ENCODE results near the gene LCN12.

LCN12 gene

GRCh38 chr9:136951541-136952320 lies at the start of gene LCN12:
Gene LCN12, plus strand, starts transcription at chr9:136952273. Its CDS starts 55 bp downstream, at chr9:136952328.
- no peak for DNase-seq

GRCh38 chr9:136903041-136903554 lies 49.0 kb upstream of the LCN12 start:
- no peak for DNase-seq

- no peak for DNase-seq
Measured at GRCh38 chr9:136906266-136906665, 45.8 kb upstream of the LCN12 start.

GRCh38 chr9:136907011-136907914 lies 44.8 kb upstream of the LCN12 start:
- no peak for DNase-seq

- no peak for DNase-seq
Measured at GRCh38 chr9:136910197-136910900, 41.7 kb upstream of the LCN12 start.

GRCh38 chr9:136910901-136911245 lies 41.2 kb upstream of the LCN12 start:
- no peak for DNase-seq

- no peak for DNase-seq
Measured at GRCh38 chr9:136913701-136914438, 38.2 kb upstream of the LCN12 start.

GRCh38 chr9:136915632-136916329 lies 36.3 kb upstream of the LCN12 start:
- no peak for DNase-seq

GRCh38 chr9:136916330-136917184 lies 35.5 kb upstream of the LCN12 start:
- no peak for DNase-seq

- DNase-seq: no peak
Measured at GRCh38 chr9:136917902-136918301, 34.2 kb upstream of the LCN12 start.

GRCh38 chr9:136920069-136920468 lies 32.0 kb upstream of the LCN12 start:
- no peak for DNase-seq

GRCh38 chr9:136920734-136921231 lies 31.3 kb upstream of the LCN12 start:
- DNase-seq: no peak

GRCh38 chr9:136921307-136921706 lies 30.8 kb upstream of the LCN12 start:
- DNase-seq: no peak

GRCh38 chr9:136921718-136922117 lies 30.4 kb upstream of the LCN12 start:
- DNase-seq: no peak

- no peak for DNase-seq
Measured at GRCh38 chr9:136922540-136922939, 29.5 kb upstream of the LCN12 start.

- no peak for DNase-seq
Measured at GRCh38 chr9:136923881-136924280, 28.2 kb upstream of the LCN12 start.

GRCh38 chr9:136925414-136926153 lies 26.5 kb upstream of the LCN12 start:
- no peak for DNase-seq

- DNase-seq: no peak
Measured at GRCh38 chr9:136926154-136926704, 25.8 kb upstream of the LCN12 start.

- no peak for DNase-seq
Measured at GRCh38 chr9:136926749-136927148, 25.3 kb upstream of the LCN12 start.

All from GF-D8 (cell line).